HepG2 (cell line): ENCODE data around the gene KCND3.

Experiments used
- EP300 ChIP-seq, 3 experiments: sonication (generic) in 1 of 3; formaldehyde crosslinking in 1 of 3; IDR thresholded peaks; 2 replicates each; pipeline versions ENCODE4 v1.5.1 to v1.6.1; 2011 to 2020; ENCODE audit warnings: low read depth in 2 of 3, low read length in 2 of 3, borderline replicate concordance in 1 of 3, improper control_type of control experiment in 1 of 3, mild to moderate bottlenecking in 1 of 3, missing genetic modification reagents in 1 of 3, moderate library complexity in 1 of 3
- MAFK ChIP-seq, 2 experiments: IDR thresholded peaks in 1 of 2; conservative IDR thresholded peaks in 1 of 2; 2 replicates each; pipeline ENCODE4 v1.6.1; 2011; ENCODE audit warnings: improper control_type of control experiment in 2 of 2, low read length in 2 of 2
- TF ChIP-seq, protein P1 (sequence below): sonication (generic); formaldehyde crosslinking; IDR thresholded peaks from 2 replicates; pipeline ENCODE4 v1.5.1; 2020; ENCODE audit warnings: mild to moderate bottlenecking, missing genetic modification reagents, borderline replicate concordance
- TF ChIP-seq, protein P2 (sequence below): sonication (generic); formaldehyde crosslinking; IDR thresholded peaks from 2 replicates; pipeline ENCODE4 v1.4.0; 2020; ENCODE audit warnings: mild to moderate bottlenecking, missing genetic modification reagents
- TF ChIP-seq, protein P3 (sequence below): sonication (generic); formaldehyde crosslinking; IDR thresholded peaks from 2 replicates; pipeline ENCODE4 v1.5.0; 2020; ENCODE audit warnings: mild to moderate bottlenecking, missing genetic modification reagents, moderate library complexity

DNA sequence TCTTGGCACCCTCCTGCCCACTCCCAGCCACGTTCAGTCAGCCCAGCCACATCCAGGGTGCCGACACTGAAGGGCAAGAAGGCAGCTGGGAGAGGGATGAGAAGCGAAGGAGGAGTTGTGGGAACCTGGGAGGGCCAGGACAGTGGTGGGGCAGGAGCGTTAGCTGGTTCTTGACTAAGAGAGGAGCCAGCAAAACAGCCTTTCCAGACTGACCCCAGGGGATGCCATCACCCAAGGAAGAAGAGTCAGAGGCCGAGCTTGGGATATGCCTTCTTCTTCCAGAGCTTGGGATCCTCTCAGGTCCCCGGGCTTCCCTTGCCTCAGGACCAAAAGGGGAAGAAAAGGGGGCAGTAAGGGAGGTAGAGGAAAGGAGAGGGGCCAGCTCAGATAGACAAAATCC, 257.5 kb downstream of the KCND3 start:
- no peak for TF ChIP-seq EP300 (IDR thresholded peaks at IDR 0.05; ENCODE audit: low read depth in 2 of 2, low read length in 2 of 2)
- no peak for TF ChIP-seq EP300 (CRISPR knock-in tag; IDR thresholded peaks at IDR 0.05; ENCODE audit: borderline replicate concordance)
- no peak for TF ChIP-seq MAFK (conservative IDR thresholded peaks at IDR 0.05 in 1 of 2, IDR thresholded peaks at IDR 0.05 in 1 of 2; ENCODE audit: low read length in 2 of 2)
- TF ChIP-seq, protein P1, sequence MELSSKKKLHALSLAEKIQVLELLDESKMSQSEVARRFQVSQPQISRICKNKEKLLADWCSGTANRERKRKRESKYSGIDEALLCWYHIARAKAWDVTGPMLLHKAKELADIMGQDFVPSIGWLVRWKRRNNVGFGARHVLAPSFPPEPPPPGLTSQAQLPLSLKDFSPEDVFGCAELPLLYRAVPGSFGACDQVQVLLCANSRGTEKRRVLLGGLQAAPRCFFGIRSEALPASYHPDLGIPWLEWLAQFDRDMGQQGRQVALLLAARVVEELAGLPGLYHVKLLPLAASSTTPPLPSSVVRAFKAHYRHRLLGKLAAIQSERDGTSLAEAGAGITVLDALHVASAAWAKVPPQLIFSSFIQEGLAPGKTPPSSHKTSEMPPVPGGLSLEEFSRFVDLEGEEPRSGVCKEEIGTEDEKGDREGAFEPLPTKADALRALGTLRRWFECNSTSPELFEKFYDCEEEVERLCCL (CRISPR knock-in tag) = no peak
- TF ChIP-seq, protein P2, sequence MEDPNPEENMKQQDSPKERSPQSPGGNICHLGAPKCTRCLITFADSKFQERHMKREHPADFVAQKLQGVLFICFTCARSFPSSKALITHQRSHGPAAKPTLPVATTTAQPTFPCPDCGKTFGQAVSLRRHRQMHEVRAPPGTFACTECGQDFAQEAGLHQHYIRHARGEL = no peak
- TF ChIP-seq, protein P3, sequence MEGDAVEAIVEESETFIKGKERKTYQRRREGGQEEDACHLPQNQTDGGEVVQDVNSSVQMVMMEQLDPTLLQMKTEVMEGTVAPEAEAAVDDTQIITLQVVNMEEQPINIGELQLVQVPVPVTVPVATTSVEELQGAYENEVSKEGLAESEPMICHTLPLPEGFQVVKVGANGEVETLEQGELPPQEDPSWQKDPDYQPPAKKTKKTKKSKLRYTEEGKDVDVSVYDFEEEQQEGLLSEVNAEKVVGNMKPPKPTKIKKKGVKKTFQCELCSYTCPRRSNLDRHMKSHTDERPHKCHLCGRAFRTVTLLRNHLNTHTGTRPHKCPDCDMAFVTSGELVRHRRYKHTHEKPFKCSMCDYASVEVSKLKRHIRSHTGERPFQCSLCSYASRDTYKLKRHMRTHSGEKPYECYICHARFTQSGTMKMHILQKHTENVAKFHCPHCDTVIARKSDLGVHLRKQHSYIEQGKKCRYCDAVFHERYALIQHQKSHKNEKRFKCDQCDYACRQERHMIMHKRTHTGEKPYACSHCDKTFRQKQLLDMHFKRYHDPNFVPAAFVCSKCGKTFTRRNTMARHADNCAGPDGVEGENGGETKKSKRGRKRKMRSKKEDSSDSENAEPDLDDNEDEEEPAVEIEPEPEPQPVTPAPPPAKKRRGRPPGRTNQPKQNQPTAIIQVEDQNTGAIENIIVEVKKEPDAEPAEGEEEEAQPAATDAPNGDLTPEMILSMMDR (CRISPR knock-in tag) = no peak
